GM12875 (cell line): Measurements from ENCODE around the gene VRK1.

Experiments used
- H3K4me3 ChIP-seq: one replicate; pipeline ENCODE4 v1.5.1; 2011; ENCODE audit warnings: low read depth, low read length, control low read depth
- TF ChIP-seq, protein P1 (sequence below): IDR thresholded peaks from 2 replicates; pipeline ENCODE4 v1.5.1; 2011; ENCODE audit warnings: low read depth, mild to moderate bottlenecking, control low read depth, inconsistent platforms, low read length, moderate library complexity, borderline replicate concordance; ENCODE audit not compliant: insufficient read depth

VRK1 gene

DNA sequence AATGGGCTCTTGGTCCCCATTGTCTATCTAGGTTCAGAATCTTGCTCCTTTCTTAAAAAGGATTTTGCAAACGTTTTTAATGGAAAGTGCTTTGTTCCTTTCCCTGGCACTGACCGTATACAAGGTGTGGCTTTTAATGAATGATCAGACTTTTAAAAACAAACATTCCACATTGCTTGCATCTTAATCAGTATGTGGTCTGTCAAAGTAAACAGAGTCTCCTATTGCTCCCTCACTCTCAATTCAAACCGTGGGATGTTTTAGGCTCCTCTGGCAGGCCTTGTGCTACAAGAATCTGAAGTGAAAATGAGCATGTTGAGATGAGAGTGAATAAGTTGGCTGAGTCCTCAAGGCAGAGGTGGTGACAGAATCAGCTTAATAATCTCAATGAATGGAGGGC, 107.0 kb downstream of the VRK1 start:
- TF ChIP-seq, protein P1, sequence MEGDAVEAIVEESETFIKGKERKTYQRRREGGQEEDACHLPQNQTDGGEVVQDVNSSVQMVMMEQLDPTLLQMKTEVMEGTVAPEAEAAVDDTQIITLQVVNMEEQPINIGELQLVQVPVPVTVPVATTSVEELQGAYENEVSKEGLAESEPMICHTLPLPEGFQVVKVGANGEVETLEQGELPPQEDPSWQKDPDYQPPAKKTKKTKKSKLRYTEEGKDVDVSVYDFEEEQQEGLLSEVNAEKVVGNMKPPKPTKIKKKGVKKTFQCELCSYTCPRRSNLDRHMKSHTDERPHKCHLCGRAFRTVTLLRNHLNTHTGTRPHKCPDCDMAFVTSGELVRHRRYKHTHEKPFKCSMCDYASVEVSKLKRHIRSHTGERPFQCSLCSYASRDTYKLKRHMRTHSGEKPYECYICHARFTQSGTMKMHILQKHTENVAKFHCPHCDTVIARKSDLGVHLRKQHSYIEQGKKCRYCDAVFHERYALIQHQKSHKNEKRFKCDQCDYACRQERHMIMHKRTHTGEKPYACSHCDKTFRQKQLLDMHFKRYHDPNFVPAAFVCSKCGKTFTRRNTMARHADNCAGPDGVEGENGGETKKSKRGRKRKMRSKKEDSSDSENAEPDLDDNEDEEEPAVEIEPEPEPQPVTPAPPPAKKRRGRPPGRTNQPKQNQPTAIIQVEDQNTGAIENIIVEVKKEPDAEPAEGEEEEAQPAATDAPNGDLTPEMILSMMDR, result no peak
- H3K4me3 ChIP-seq, result no peak overlapping the region

DNA sequence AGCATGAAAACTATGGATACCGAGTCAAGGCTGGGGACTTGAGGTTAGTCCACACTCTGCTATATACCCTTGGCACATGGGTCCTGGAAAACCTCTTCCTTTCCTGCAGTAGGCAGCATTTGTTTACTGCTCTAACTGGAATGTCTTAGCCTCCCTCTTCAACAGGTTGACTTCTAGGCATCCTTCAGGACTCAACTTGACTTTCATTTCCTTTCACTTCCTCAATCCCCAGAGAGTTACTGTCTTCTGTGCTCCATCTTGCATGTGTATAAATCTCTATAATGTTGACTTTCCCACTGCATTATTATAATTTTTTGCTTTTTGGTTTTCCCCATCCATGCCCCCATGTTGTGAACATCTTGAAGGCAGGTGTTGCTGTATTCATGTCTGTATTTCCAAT, 107.9 kb downstream of the VRK1 start:
- TF ChIP-seq, protein P1, result no peak
- no peak overlapping the region for H3K4me3 ChIP-seq

DNA sequence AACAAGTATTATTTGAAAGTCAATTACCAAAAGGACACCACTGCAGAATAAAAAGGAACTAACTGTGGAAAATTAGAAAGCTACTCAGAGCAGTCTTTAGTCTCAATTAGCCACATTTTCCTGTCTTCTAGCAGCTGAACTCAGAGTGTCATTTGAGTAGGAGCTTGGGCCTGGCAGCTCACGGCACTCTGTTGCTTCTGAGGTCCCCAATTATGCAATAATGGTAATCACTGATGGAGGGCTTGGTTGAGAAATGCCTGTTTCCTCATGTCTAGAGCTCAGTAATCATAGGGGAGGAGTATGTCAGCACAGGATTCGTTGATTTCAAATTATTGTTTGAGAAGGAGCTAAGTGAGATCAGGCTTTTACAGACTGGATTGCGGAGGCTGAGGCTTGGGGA, 108.6 kb downstream of the VRK1 start:
- TF ChIP-seq, protein P1, result no peak
- H3K4me3 ChIP-seq, result no peak overlapping the region

DNA sequence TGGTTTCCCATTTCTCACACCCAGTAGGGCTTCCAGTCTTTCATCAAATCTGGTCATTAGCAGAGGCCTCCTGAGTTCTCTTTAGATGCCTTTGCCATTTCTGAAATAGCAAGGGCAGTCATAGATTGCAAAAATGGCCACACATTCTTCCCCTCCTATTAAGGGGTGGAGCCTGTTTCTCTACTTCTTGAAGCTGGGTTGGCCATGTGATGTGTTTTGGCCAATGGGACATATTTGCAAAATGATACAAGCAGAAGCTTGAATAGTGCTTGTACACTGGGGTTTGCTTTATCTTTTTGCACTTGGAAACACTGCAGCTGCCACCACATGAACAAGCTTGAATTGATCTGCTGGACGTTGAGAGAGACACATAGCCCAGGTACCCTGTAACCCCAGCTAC, 109.3 kb downstream of the VRK1 start:
- no peak overlapping the region for H3K4me3 ChIP-seq
- TF ChIP-seq, protein P1, result no peak

DNA sequence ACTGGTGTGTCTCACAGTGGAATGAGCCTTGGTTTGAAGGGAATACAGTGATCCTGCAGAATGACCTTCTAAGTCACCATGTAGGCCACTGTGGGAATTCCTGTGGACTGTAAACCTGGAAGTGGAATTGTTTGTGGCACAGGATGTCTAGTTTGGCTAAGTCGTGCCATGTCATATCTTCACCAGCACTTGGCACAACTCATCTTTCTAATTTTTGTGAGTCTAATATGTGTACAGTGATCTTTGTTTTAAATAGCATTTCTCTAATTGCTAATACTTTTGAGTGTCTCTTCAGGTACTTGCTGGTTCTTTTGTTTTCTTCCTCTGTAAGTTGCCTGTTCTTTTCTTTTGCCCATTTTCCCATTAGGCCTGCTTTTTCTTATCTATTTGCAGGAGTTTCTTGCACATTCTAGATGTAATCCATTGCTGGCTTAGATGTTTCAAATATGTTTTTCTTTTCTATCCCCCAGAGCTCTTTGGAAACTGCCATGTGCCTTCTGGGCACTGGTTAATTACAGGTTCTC, 112.7 kb downstream of the VRK1 start:
- TF ChIP-seq, protein P1, result no peak
- no peak overlapping the region for H3K4me3 ChIP-seq

DNA sequence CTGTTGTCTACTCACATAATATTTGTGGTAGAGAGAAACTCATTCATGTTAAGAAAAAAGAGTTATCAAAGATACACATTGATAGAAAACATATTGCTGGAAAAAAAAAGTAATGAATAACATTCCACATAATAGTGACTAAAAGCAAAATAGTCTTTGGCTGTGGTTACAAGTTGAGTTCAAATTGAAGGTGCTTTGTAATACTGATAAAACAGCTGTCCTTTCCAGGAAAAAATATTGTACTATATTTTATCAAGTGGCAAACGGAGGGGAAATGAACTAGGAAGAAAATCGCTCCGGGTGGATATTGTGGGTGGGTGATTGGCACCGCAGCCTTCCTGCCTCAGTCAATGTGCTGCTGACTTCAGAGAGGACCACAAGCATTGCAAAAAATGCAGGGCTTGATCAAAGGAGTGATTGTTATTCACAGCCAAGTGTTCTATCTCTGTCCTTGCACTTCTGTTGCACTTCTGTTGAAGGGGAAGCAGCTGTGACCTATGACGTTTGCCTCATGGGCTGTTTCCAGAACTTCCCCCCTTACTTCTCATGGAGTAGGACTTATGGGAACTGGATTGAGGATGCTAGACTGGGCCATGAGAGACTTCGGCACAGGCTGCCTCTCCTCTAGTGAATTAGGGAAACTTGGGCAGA, 114.4 kb downstream of the VRK1 start:
- no peak overlapping the region for H3K4me3 ChIP-seq
- TF ChIP-seq, protein P1, result no peak

DNA sequence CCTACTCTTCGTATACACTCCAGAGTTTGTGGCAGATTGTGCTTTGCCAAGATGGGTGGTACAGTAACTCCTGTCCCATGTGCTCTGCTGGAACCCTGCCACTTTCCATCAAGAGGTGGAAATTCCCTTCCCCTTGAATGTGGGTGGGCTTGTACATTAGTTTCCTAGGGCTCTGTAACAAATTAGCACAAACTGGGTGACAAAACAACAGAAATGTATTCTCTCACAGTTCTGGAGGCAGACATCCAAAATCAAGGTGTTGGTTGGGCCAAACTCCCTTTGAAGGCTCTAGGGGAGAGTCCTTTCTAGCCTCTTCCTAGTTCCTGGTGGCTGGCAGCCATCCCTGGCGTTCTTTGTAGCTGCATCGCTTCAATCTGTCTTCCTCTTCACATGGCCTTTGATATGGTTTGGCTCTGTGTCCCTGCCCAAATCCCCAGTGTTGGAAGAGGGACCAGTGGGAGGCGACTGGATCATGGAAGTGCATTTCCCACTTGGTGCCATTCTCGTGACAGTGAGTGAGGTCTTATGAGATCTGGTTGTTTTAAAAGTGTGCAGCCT, 117.5 kb downstream of the VRK1 start:
- TF ChIP-seq, protein P1, result no peak

More for the DNA sequence above, 117.5 kb downstream of the VRK1 start:
- no peak overlapping the region for H3K4me3 ChIP-seq
